Left forelimb (tissue), 1 donor: Measurements from ENCODE around the gene PITX2.

Source experiments
- DNase-seq: peaks from one replicate; pipeline ENCODE4 v3.0.0-alpha.2; 2018; ENCODE audit warnings: low spot score

Gene PITX2

GRCh38 chr4:110623718-110624397 is 981 bp upstream of the PITX2 start:
- DNase-seq: no peak

DNA sequence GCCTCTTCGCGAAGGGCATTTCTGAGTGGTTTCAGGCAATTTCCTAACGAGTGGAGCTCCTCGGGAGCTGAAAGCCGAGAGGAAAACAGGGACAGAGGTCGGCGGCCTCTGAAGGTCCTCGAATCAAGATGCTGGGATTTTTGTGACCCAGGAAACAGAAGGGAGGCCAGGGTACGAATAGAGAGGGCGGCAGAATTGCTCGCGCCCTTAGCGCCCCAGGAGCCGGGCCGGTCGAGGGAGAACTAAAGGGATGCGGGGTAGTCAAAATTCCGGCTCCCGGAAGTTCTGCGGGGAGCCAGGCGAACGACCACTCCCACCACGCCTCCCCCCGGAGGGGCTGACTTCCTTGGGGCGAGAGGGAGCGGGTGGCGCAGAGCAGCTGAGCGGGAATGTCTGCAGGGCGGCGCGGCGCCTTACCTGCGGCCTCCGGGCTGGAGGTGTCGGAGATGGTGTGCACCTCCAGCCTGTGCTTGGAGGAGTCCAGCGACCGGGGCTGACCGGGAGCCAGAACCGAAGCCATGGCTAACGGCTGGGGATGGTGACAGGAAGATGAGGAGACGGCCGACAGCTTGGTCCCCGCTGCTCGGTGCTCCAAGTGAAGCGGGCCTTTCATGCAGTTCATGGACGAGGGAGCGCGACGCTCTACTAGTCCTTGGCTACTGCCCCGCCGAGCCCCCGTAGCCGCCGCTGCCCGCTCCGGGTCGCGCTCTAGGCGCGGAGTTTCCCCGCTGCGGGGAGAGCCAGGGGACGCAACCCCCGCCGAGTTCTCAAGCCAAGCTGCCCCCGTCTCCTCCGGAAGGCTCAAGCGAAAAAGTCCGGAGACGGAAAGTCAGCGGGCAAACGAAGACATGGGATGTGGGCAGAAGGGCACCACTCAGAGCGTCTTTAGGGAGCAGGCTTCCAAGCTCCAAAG is 782 bp downstream of the PITX2 start:
- DNase-seq: no peak

DNA sequence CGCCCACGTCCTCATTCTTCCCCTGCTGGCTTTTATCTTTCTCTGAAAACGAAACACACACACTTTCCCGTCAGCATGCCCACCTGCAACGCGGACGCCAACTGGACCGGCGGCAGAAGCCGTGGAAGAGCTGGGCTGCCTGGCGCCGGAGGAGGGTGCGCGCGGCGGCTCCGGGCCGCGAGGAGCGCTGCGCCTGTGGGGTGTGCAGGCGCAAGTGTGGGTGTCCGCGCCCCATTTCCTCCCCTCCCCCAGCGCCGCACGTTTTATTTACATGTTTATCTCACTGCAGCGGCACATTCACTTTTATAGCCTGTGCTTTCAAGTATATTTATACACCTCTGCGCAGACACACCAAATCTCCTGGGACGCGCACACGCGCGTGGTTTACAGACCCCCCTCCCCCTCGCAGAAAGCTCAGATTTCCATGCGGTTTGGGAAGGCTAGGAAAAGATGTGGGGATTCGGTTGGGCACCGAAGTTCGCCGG is 1.5 kb downstream of the PITX2 start:
- no peak for DNase-seq

GRCh38 chr4:110620691-110621327 is 2.1 kb downstream of the PITX2 start:
- peak; percentile 73 for DNase-seq

GRCh38 chr4:110620322-110620690 is 2.6 kb downstream of the PITX2 start:
- DNase-seq: no peak

GRCh38 chr4:110619463-110620247 is 3.2 kb downstream of the PITX2 start:
- DNase-seq: peak; percentile 70

- DNase-seq: no peak
These were observed 4.1 kb downstream of the PITX2 start for GRCh38 chr4:110618581-110619462.

DNA sequence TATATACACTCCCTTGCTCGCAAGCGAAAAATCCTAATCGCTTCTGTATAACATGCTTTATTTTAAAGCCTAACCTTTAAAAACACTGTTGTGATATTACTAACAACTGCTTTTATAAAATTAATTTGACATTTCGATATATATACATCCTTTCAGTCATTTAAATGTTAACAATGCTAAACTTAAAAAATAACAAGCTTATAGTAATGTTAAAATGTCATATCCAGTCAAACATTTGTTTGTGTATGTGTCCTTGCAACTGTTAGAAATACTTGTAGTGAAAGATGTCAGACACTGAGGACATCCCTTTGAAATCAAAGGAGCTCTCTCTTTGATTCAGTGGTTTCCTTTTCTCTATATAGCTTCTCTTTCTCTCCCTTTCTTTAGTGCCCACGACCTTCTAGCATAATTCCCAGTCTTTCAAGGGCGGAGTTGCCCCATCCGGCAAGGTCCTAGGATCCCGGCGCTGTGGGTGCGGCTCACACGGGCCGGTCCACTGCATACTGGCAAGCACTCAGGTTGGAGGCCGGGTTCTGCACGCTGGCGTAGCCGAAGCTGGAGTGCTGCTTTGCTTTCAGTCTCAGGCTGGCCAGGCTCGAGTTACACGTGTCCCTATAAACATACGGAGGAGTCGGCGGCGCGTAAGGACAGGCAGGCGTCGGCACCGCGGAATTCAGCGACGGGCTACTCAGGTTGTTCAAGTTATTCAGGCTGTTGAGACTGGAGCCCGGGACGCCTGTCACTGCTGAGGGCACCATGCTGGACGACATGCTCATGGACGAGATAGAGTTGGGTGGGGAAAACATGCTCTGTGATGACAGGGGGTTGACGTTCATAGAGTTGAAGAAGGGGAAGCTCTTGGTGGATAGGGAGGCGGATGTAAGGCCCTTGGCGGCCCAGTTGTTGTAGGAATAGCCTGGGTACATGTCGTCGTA is 5.0 kb downstream of the PITX2 start:
- peak; percentile 70 for DNase-seq

- DNase-seq: no peak
These were observed 5.7 kb downstream of the PITX2 start for GRCh38 chr4:110617075-110617640.

DNA sequence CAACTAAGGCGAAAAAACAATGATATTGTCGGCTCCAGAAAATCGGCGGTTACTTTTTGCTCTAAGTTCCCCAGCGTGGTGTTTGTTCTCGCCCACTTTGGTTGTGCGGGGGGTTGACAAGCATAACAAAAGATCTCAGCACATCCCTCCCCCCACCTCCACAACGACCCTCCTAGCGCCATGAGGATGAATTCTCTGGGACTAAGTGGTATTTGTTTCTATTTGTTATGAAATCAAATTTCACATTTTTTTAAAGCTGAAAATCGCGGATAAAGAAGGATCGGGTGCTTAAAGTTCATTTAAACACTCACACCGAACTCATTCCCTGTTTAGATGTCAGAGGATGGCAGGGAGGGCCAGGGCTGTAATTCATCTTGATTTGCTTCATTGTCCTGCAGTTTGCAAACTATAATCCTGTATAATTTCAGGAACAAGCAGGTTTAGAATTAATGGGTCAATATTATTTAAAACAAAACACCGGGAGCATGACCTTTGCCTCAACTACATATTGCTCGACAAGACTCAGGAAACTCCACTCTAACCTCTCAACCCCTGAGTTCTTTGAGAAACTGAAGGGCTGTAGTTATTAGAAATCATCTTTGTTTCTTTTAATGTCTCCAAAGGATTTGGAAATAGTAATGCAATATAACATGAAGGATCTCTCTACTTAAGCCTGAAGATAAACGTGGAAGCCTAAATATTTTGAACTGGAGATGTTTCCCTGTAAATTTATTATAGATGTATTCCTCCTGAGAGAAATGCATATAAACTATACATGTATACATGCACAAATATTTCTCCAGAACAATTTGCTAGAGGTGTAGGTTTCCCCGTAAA is 6.4 kb downstream of the PITX2 start:
- no peak for DNase-seq

DNA sequence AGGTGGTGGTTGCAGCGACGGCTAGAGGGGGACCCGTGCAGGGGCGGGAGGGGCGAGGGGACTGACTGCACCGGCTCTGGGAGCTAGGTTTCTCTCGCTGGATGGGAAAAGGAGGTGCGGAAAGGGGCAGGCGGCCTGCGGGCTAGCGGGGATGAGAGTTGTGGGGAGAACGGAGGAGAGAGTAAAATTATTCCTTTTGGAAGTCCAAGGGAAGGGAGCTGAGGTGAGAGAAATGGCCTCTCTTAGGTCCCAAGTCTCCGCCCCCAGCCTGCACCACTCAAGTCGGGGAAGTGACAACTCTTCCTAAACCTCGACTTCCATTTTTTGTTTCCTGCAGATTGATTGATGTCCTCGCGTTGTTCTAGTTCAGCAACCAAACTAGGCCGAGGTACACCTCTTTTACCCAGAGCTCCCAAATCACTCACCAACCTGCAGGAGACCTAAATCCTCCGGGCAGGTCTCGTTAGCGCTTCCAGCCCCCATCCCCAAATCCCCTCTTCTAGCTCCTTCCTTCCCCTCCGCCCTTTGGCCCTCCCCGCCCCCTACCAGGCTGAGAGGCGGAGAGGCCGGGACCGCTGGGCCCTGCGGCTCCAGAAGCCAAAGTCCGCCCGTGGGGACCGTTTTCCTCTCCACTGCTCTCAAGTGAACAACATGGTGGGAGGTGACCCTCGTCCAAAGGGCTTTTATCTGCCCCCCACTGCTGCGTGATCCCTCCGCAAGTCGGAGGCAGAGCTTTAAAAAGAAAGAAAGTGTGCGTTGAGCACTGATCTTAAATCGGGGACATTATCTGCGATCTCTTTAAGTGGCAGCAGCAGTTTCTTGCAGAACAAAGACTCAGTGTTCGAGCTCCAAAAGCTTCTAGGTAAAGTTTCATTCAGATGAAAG is 7.3 kb downstream of the PITX2 start:
- no peak for DNase-seq

GRCh38 chr4:110614976-110615352 is 7.9 kb downstream of the PITX2 start:
- DNase-seq: no peak

DNA sequence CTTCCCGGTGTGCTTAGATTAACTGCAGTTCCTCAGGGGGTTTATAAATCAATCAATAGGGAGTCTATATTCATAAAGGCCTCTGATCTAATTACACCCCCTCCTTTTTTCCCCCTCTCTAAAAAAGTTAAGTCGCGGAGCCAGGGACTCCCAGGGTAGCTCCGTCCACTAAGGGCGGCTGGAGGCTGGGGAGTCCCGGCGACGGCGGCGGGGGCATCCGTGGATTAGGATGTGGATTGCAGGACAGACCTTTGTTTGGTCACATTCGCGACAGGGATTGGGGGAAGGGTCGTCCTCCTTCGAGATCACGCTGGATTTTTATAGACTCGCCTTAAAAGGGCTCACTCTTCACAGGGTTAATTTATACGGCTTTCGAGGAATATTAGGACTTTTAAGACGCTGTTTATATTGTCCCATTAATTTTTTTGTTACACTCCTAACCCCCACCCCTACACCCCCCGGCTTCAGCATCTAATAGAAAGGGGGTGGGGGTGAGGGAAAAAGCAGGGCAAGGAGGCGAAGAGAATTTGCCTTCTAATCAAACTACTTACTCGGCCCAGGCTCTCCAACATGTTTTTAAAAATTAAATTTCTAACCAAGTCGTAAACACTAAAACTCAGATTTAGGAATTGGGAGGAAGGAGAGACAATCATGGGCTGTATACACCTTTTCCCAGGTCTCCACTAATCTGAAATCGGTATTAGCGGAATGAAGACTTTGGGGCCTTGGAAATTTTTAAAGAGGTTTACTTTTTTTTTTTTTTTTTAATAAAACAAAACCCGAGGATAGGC is 8.5 kb downstream of the PITX2 start:
- DNase-seq: no peak

- no peak for DNase-seq
These were observed 9.1 kb downstream of the PITX2 start for GRCh38 chr4:110613745-110614144.

- DNase-seq: no peak
These were observed 10.1 kb downstream of the PITX2 start for GRCh38 chr4:110612631-110613269.

GRCh38 chr4:110611968-110612447 is 10.9 kb downstream of the PITX2 start:
- DNase-seq: no peak
